IMR-90 (cell line): Measurements from ENCODE around the gene ACSM3. TPM values are rescaled to one million over a fixed set of nuclear protein-coding genes. Genes with fewer than 3 reads are reported as not detected.

ENCODE experiments used
- ATAC-seq: fragments of 200-7000 bp; cut with Tn5 transposase; 2 replicates; pipeline ENCODE4 v1.9.1; 2020; ENCODE audit warnings: low read depth, mild to moderate bottlenecking, moderate library complexity
- BruUV-seq: library from RNA; stranded (reverse); fragments of 400-500 nt; replicated peaks from 2 replicates; lab custom pipeline; 2021; lab: Mats Ljungman, UMichigan
- CTCF ChIA-PET: fragments of 300-600 bp; formaldehyde crosslinking; extraction: SDS; loops from one replicate; lab custom pipeline; 2021; ENCODE audit warnings: antibody characterized with exemption; lab: Yijun Ruan, JAX
- POLR2A ChIA-PET: fragments of 300-600 bp; sonication (Branson Sonifier 250); formaldehyde crosslinking; loops from one replicate; lab custom pipeline; 2022; ENCODE audit warnings: antibody characterized with exemption; ENCODE audit not compliant: unreplicated experiment; lab: Charles Lee
- DNase-seq: peaks from one replicate; pipeline ENCODE4 v3.0.0; 2013
- H2AFZ ChIP-seq: replicated peaks from 2 replicates; pipeline ENCODE3; 2013; ENCODE audit warnings: low read length, mild to moderate bottlenecking; ENCODE audit not compliant: poor library complexity
- H2AK5ac ChIP-seq: 2 replicates; pipeline ENCODE4 v1.6.1; 2013; ENCODE audit warnings: low read depth, low read length, inconsistent platforms
- H2AK9ac ChIP-seq: replicated peaks from 2 replicates; pipeline ENCODE3; 2013; ENCODE audit warnings: mild to moderate bottlenecking, low read depth, low read length, moderate library complexity; ENCODE audit not compliant: poor library complexity
- H2BK120ac ChIP-seq: 2 replicates; pipeline ENCODE4 v1.6.1; 2013; ENCODE audit warnings: low read depth, low read length, inconsistent platforms
- H2BK15ac ChIP-seq: 3 replicates; pipeline ENCODE4 v1.6.1; 2013; ENCODE audit warnings: low read depth, low read length, inconsistent platforms
- H2BK20ac ChIP-seq: 2 replicates; pipeline ENCODE4 v1.6.1; 2013; ENCODE audit warnings: low read depth, mild to moderate bottlenecking, inconsistent platforms, low read length, moderate library complexity
- H2BK5ac ChIP-seq: 2 replicates; pipeline ENCODE4 v1.6.1; 2013; ENCODE audit warnings: mild to moderate bottlenecking, low read depth, low read length, inconsistent platforms; ENCODE audit not compliant: poor library complexity, severe bottlenecking
- H3K14ac ChIP-seq: replicated peaks from 2 replicates; pipeline ENCODE4 v1.6.1; 2013; ENCODE audit warnings: low read depth, low read length, inconsistent platforms
- H3K18ac ChIP-seq: 2 replicates; pipeline ENCODE4 v1.6.1; 2013; ENCODE audit warnings: low read depth, low read length, control low read depth
- H3K23ac ChIP-seq: 2 replicates; pipeline ENCODE4 v1.6.1; 2013; ENCODE audit warnings: low read depth, low read length, inconsistent platforms
- H3K27ac ChIP-seq: 2 replicates; pipeline ENCODE4 v1.5.1; 2013; ENCODE audit warnings: mild to moderate bottlenecking, control low read depth, low read length; ENCODE audit not compliant: insufficient read depth
- H3K27me3 ChIP-seq: 2 replicates; pipeline ENCODE4 v1.6.1; 2013; ENCODE audit warnings: low read length; ENCODE audit not compliant: control insufficient read depth, insufficient read depth
- H3K36me3 ChIP-seq: 2 replicates; pipeline ENCODE4 v1.6.1; 2013; ENCODE audit warnings: low read length, mixed read lengths; ENCODE audit not compliant: control insufficient read depth, insufficient read depth
- H3K4ac ChIP-seq: 2 replicates; pipeline ENCODE4 v1.6.1; 2013; ENCODE audit warnings: low read depth, low read length, inconsistent platforms
- H3K4me1 ChIP-seq: 2 replicates; pipeline ENCODE4 v1.6.1; 2013; ENCODE audit warnings: low read length, mixed read lengths; ENCODE audit not compliant: control insufficient read depth, insufficient read depth
- H3K4me2 ChIP-seq: 2 replicates; pipeline ENCODE4 v1.6.1; 2013; ENCODE audit warnings: low read depth, mild to moderate bottlenecking, control low read depth, low read length, moderate library complexity
- H3K4me3 ChIP-seq: 2 replicates; pipeline ENCODE4 v1.5.1; 2013; ENCODE audit warnings: low read depth, mild to moderate bottlenecking, control low read depth, low read length, moderate library complexity; ENCODE audit not compliant: insufficient read depth
- H3K56ac ChIP-seq: 2 replicates; pipeline ENCODE4 v1.6.1; 2013; ENCODE audit warnings: low read length, inconsistent platforms; ENCODE audit not compliant: insufficient read depth; ENCODE audit errors: extremely low read depth
- H3K79me1 ChIP-seq, 2 experiments: 2 replicates each; pipeline ENCODE4 v1.6.1; 2013; ENCODE audit warnings: low read length in 2 of 2, inconsistent platforms in 1 of 2, low read depth in 1 of 2
- H3K9ac ChIP-seq: 2 replicates; pipeline ENCODE4 v1.6.1; 2013; ENCODE audit warnings: low read depth, low read length, control low read depth
- H3K9me1 ChIP-seq: 2 replicates; pipeline ENCODE4 v1.6.1; 2013; ENCODE audit warnings: low read length, inconsistent platforms; ENCODE audit not compliant: insufficient read depth
- H3K9me3 ChIP-seq: 2 replicates; pipeline ENCODE4 v1.6.1; 2013; ENCODE audit warnings: low read length; ENCODE audit not compliant: control insufficient read depth, insufficient read depth
- H4K20me1 ChIP-seq: 2 replicates; pipeline ENCODE4 v1.6.1; 2013; ENCODE audit warnings: low read length, inconsistent platforms; ENCODE audit not compliant: insufficient read depth
- H4K5ac ChIP-seq: 2 replicates; pipeline ENCODE4 v1.6.1; 2013; ENCODE audit warnings: mild to moderate bottlenecking, low read depth, low read length, control low read depth
- H4K8ac ChIP-seq, 2 experiments: 2 replicates each; pipeline ENCODE4 v1.6.1; 2013; ENCODE audit warnings: low read depth in 2 of 2, low read length in 2 of 2, control low read depth in 1 of 2, inconsistent platforms in 1 of 2
- H4K91ac ChIP-seq: 2 replicates; pipeline ENCODE4 v1.6.1; 2013; ENCODE audit warnings: low read depth, low read length, inconsistent platforms; ENCODE audit not compliant: insufficient read depth
- BHLHE40 ChIP-seq: fragments of 150-350 bp; IDR thresholded peaks from 2 replicates; pipeline ENCODE4 v1.6.1; 2016; ENCODE audit warnings: mild to moderate bottlenecking, low read depth, low read length
- CEBPB ChIP-seq: IDR thresholded peaks from 2 replicates; pipeline ENCODE4 v1.6.1; 2012; ENCODE audit warnings: low read depth, low read length, improper control_type of control experiment
- CHD1 ChIP-seq: IDR thresholded peaks from 2 replicates; pipeline ENCODE4 v1.6.1; 2012; ENCODE audit warnings: low read depth, low read length, improper control_type of control experiment
- FOS ChIP-seq: fragments of 150-350 bp; IDR thresholded peaks from 2 replicates; pipeline ENCODE4 v1.6.1; 2016; ENCODE audit warnings: low read depth, low read length
- MAFK ChIP-seq: IDR thresholded peaks from 2 replicates; pipeline ENCODE4 v1.6.1; 2012; ENCODE audit warnings: low read depth, low read length, improper control_type of control experiment
- MAZ ChIP-seq: IDR thresholded peaks from 2 replicates; pipeline ENCODE4 v1.6.1; 2012; ENCODE audit warnings: low read depth, mild to moderate bottlenecking, low read length, improper control_type of control experiment, moderate library complexity, borderline replicate concordance
- MXI1 ChIP-seq: IDR thresholded peaks from 2 replicates; pipeline ENCODE4 v1.6.1; 2012; ENCODE audit warnings: low read depth, mild to moderate bottlenecking, low read length, moderate library complexity, borderline replicate concordance
- NFE2L2 ChIP-seq: fragments of 150-350 bp; IDR thresholded peaks from 2 replicates; pipeline ENCODE4 v1.6.1; 2016; ENCODE audit warnings: low read depth, mild to moderate bottlenecking, low read length
- POLR2A ChIP-seq: IDR thresholded peaks from 2 replicates; pipeline ENCODE4 v1.6.1; 2012; ENCODE audit warnings: mild to moderate bottlenecking, low read depth, low read length
- RAD21 ChIP-seq: IDR thresholded peaks from 2 replicates; pipeline ENCODE4 v1.6.1; 2012; ENCODE audit warnings: low read length, improper control_type of control experiment
- RCOR1 ChIP-seq: IDR thresholded peaks from 2 replicates; pipeline ENCODE4 v1.6.1; 2012; ENCODE audit warnings: mild to moderate bottlenecking, low read length, improper control_type of control experiment; ENCODE audit not compliant: insufficient replicate concordance
- RFX5 ChIP-seq: IDR thresholded peaks from 2 replicates; pipeline ENCODE4 v1.8.0; 2012; ENCODE audit warnings: low read depth, mild to moderate bottlenecking, low read length, moderate library complexity
- SMC3 ChIP-seq: fragments of 150-350 bp; IDR thresholded peaks from 2 replicates; pipeline ENCODE4 v1.6.1; 2016; ENCODE audit warnings: low read depth, mild to moderate bottlenecking, antibody characterized with exemption, low read length, moderate library complexity
- WGBS, 2 experiments: methylation state at CpG; one replicate each; pipeline versions ENCODE4 v1.1.5 to v1.1.7; 2013; ENCODE audit warnings: missing lambda C conversion rate in 2 of 2; ENCODE audit not compliant: insufficient read length in 1 of 2; ENCODE audit errors: extremely low coverage in 2 of 2; 5-methylcytosine and 5-hydroxymethylcytosine counted together
- dilution Hi-C: fragments of 300-500 bp; cut with HindIII; formaldehyde crosslinking; loops from one replicate; pipeline ENCODE4 v1.14.3; 2018; ENCODE audit warnings: low sequenced_read_pairs; ENCODE audit not compliant: unreplicated experiment
- in situ Hi-C: fragments of 300-500 bp; cut with MboI; formaldehyde crosslinking; loops from 3 replicates; pipeline ENCODE4 v1.14.3; 2019; ENCODE audit warnings: low sequenced_read_pairs, inconsistent platforms, mixed read lengths
- intact Hi-C: fragments of 100-400 bp; cut with micrococcal nuclease; formaldehyde crosslinking; loops from 2 replicates; pipeline ENCODE4 v1.10.0; 2022
- polyA plus RNA-seq, 3 experiments: library from polyadenylated mRNA; depleted of rRNA; stranded (reverse); fragments of >200 nt; gene quantifications; 2 replicates each; pipeline ENCODE4 v1.2.3, GENCODE V29; 2012; ENCODE audit warnings: low replicate concordance in 1 of 3
- total RNA-seq: library from RNA; depleted of rRNA; stranded (reverse); fragments of >200 nt; gene quantifications from 2 replicates; pipeline ENCODE4 v1.2.3, GENCODE V29; 2012
- TF ChIP-seq, protein P1 (sequence below): fragments of 150-350 bp; IDR thresholded peaks from 2 replicates; pipeline ENCODE4 v1.6.1; 2017; ENCODE audit warnings: mild to moderate bottlenecking, antibody characterized with exemption, low read length, low read depth
- TF ChIP-seq, protein P2 (sequence below): fragments of 150-350 bp; IDR thresholded peaks from 2 replicates; pipeline ENCODE4 v1.6.1; 2016; ENCODE audit warnings: low read depth, mild to moderate bottlenecking, low read length, moderate library complexity, borderline replicate concordance
- TF ChIP-seq, protein P3 (sequence below): conservative IDR thresholded peaks from 2 replicates; pipeline ENCODE4 v1.5.1; 2012; ENCODE audit warnings: mild to moderate bottlenecking, low read depth, low read length, improper control_type of control experiment

ACSM3 gene
- total and polyA plus RNA-seq, 2 of the 4 experiments (the other 2 are of a cell fraction) = 0.50 to 0.54 TPM

DNA sequence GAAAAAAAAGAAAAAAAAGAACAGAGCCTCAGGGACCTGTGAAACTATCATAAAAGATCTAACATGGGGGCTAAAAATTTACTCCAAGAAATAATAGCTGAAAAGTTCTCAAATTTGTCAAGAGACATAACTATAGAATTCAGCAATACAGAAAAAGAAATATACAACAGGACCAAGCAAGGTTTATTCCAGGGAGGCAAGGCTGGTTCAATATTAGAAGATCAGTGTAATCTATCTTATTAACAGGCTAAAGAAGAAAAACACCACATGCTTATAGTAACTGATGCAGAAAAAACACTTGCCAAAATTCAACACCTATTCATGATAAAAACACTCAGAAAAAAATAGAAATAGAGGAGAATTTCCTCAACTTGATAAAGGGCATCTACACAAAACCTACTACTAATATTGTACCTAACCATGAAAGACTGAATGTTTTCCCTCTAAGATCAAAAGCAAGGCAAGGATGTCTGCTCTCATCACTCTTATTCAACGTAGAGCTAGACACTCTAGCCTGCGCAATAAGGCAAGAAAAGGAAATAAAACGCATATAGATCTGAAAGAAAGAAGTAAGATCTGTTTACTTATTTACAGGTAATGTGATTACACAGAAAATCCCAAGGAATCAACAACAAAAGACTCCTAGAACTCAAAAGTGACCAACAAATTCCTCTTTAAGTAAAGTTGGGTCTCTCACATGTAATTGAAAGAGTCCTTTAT is 1.2 kb upstream of the ACSM3 start:
- Histone ChIP-seq H3K23ac (no peak overlapping the region), H3K4me2 (no peak overlapping the region), H2AK5ac (no peak overlapping the region), H3K56ac (no peak overlapping the region), H3K27me3 (no peaks in the 10 kb centered on the region), H2BK5ac (no peak overlapping the region), H3K79me1 (no peaks in the 10 kb centered on the region), H3K9me1 (no peaks in the 10 kb centered on the region), H2BK15ac (no peak overlapping the region), H3K9me3 (no peaks in the 10 kb centered on the region), H2AK9ac (no peak overlapping the region), H3K14ac (no peak overlapping the region), H4K20me1 (no peaks in the 10 kb centered on the region), H3K4me3 (no peak overlapping the region), H3K4ac (no peak overlapping the region), H3K4me1 (no peaks in the 10 kb centered on the region), H3K9ac (no peak overlapping the region), H4K8ac (no peak overlapping the region), H2BK120ac (no peak overlapping the region), H2BK20ac (no peak overlapping the region), H3K27ac (no peak overlapping the region), H3K18ac (no peak overlapping the region), H4K91ac (no peak overlapping the region), H4K5ac (no peak overlapping the region), H2AFZ (no peak overlapping the region), H3K36me3 (no peaks in the 10 kb centered on the region)
- WGBS, 2 experiments = no CpG with 5 or more reads among the region's 3 CpGs
- ATAC-seq = no peak
- intact Hi-C loops (loop anchor here (1.0 kb wide), 1 partner anchor 21 kb away; the partner anchor contains the start of gene THUMPD1), in situ Hi-C loops (no loop called here), dilution Hi-C loops (no loop called here)
- ChIA-PET CTCF (no interaction called here), POLR2A (interaction anchor here (0.6 kb wide), 1 partner anchor 12 kb away, joined by 3 read pairs; no protein-coding TSS in a partner anchor)
- BruUV-seq = no TSS peak
- no peak for DNase-seq
- TF ChIP-seq MAFK (no peak), MAZ (no peak), SMC3 (no peak), FOS (no peak), CHD1 (no peak), POLR2A (no peak), RCOR1 (no peak), MXI1 (no peak), RAD21 (no peak), CEBPB (no peak), BHLHE40 (no peak), RFX5 (no peak), NFE2L2 (no peak)
- TF ChIP-seq, protein P1, sequence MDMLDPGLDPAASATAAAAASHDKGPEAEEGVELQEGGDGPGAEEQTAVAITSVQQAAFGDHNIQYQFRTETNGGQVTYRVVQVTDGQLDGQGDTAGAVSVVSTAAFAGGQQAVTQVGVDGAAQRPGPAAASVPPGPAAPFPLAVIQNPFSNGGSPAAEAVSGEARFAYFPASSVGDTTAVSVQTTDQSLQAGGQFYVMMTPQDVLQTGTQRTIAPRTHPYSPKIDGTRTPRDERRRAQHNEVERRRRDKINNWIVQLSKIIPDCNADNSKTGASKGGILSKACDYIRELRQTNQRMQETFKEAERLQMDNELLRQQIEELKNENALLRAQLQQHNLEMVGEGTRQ = no peak
- TF ChIP-seq, protein P2, sequence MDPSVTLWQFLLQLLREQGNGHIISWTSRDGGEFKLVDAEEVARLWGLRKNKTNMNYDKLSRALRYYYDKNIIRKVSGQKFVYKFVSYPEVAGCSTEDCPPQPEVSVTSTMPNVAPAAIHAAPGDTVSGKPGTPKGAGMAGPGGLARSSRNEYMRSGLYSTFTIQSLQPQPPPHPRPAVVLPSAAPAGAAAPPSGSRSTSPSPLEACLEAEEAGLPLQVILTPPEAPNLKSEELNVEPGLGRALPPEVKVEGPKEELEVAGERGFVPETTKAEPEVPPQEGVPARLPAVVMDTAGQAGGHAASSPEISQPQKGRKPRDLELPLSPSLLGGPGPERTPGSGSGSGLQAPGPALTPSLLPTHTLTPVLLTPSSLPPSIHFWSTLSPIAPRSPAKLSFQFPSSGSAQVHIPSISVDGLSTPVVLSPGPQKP = no peak
- TF ChIP-seq, protein P3, sequence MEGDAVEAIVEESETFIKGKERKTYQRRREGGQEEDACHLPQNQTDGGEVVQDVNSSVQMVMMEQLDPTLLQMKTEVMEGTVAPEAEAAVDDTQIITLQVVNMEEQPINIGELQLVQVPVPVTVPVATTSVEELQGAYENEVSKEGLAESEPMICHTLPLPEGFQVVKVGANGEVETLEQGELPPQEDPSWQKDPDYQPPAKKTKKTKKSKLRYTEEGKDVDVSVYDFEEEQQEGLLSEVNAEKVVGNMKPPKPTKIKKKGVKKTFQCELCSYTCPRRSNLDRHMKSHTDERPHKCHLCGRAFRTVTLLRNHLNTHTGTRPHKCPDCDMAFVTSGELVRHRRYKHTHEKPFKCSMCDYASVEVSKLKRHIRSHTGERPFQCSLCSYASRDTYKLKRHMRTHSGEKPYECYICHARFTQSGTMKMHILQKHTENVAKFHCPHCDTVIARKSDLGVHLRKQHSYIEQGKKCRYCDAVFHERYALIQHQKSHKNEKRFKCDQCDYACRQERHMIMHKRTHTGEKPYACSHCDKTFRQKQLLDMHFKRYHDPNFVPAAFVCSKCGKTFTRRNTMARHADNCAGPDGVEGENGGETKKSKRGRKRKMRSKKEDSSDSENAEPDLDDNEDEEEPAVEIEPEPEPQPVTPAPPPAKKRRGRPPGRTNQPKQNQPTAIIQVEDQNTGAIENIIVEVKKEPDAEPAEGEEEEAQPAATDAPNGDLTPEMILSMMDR = no peak
